22Rv1 (cell line): ENCODE data around the gene UNC13D.

ENCODE experiments used
- ZFX ChIP-seq: fragments of 450-650 bp; IDR thresholded peaks from 2 replicates; pipeline ENCODE4 v1.6.1; 2017; ENCODE audit warnings: antibody characterized with exemption, borderline replicate concordance
- TF ChIP-seq, protein P1 (sequence below): fragments of 450-650 bp; IDR thresholded peaks from 2 replicates; pipeline ENCODE4 v1.5.1; 2017; ENCODE audit warnings: mild to moderate bottlenecking

DNA sequence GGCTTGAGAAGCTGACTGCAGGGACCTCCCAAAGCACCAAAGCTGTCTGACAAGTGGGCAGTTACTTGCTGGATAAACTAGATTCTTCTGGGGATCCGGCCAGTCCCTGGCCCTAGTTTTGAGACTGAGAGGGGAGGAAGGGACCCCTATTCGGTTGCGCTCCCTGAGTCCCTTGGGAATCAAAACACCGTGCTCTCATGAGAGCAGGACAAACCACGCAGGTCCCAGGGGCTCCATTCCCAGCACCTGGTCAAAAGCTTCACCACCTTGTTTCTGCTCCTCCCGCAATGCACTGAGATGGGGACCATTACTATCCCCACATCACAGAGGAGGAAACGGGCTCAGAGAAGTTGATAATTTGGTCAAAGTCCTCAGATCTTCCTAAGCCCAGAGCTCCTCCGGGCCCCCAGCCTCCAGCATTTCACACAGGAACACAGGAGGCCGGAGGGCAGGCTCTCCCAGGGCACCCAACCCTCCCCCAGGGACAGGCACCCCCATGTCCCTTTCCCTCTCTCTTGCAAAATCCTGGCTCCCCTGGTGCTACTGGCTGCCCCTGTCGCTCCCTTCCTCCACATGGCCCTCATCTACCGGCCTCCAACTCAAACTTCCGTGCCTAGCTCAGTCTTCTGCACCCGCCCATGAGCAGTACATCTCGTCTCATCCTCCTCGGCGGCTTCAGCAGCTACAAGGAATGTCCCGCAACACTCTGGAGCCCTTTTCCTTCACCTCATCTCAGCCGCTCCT is 49.3 kb upstream of the UNC13D start:
- TF ChIP-seq, protein P1, sequence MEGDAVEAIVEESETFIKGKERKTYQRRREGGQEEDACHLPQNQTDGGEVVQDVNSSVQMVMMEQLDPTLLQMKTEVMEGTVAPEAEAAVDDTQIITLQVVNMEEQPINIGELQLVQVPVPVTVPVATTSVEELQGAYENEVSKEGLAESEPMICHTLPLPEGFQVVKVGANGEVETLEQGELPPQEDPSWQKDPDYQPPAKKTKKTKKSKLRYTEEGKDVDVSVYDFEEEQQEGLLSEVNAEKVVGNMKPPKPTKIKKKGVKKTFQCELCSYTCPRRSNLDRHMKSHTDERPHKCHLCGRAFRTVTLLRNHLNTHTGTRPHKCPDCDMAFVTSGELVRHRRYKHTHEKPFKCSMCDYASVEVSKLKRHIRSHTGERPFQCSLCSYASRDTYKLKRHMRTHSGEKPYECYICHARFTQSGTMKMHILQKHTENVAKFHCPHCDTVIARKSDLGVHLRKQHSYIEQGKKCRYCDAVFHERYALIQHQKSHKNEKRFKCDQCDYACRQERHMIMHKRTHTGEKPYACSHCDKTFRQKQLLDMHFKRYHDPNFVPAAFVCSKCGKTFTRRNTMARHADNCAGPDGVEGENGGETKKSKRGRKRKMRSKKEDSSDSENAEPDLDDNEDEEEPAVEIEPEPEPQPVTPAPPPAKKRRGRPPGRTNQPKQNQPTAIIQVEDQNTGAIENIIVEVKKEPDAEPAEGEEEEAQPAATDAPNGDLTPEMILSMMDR, result no peak
- TF ChIP-seq ZFX, result no peak
